Uterine smooth muscle cell (primary cell): Measurements from ENCODE around the gene PAK5. TPM values are rescaled to one million over a fixed set of nuclear protein-coding genes. Genes with fewer than 3 reads are reported as not detected.

Experiments
- total RNA-seq: library from RNA; depleted of rRNA; stranded (reverse); fragments of >200 nt; gene quantifications from 2 replicates; pipeline ENCODE4 v1.2.3, GENCODE V29; 2014

Gene PAK5
- total RNA-seq: not detected in 2 replicates

DNA sequence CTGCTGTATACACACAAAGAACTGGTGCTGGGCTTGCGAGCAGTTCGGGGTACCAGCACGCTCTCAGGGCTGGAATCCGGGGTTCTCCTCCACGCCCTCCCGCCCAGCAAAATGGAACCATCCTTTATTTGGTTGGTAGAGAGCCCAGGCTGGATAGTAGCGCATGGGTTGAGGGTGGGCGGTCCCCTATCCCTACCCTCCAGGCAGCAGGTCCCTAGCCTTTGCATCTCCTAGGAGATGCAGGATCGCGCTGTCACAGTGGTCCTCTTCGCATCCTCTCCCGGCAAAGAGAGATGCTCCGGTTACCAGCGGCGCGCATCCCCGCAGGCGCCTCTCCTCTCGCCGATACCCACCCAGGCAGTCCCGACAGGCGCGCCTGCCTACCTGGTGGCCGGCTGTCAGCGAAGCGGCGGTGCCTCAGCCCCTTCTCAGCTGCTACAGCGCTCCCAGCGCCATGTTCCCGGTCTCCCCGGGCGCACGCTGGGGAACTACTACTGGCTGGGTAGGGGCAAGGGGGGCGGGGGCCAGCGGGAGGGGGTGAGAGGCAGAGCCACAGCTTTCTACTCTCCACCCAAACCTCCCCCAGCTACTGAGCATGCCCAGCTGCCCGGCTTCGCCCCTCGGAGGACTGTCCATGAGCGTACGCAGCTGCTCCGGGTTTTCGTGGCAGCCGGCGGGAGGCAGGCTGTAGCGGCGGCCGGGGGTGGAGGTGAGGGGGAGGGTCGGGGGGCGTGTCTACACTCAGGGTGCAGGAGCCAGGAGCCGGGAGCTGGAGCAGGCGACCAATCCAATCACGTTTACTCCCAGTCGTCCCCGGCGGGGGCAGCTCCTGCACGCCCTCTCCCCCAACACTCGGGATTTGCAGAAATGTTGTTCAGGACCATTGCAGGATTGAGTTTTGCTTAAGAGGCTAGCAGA is at the start of gene PAK5:
PAK5 (minus strand) TSS at position 699 of the 918 bp plus-strand sequence. CDS start 194,748 bp downstream, outside the sequence.

DNA sequence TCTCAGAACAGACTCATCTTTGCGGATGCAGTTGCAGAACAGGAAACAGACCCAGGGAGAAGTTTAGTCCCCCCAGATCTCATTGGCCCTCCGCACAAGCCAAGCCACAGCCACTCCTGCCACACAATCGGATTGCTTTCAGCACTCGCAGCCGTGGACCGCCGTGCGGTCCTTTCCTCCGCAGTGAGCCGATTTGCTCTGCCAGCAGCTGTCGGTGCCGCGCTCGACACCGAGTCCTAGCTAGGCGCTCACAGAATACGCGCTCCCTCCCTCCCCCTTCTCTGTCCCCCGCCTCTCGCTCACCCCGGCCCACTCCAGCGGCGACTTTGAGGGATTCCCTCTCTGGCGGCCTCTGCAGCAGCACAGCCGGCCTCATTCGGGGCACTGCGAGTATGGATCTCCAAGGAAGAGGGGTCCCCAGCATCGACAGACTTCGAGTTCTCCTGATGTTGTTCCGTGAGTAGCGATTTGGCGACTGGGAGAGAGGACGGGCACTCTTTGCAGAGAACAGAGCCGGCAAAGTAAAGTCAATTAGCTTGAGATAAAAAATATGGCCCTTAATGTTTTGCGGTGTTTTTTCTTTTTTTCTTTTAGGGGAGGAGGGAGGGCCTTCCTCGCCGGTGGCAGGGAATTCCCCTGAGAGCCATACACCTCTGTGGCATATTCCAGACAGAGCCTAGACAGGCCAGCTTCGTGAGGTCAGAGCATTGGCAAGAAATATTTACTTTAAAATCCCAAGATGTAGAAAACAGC is 324.2 kb downstream of the PAK5 start, which contains the start of gene LAMP5:
LAMP5 (plus strand) TSS at position 130 of the 753 bp plus-strand sequence; CDS start at position 393, 263 bp downstream.

Other genes with a start within 250 kb of the PAK5 start
- gene ANKEF1, start 195.9 kb upstream of the PAK5 start, total RNA-seq: 1.00 and 1.9 TPM in 2 replicates